Measurements from ENCODE around the gene ZDHHC24. TPM values are rescaled to one million over a fixed set of nuclear protein-coding genes. Genes with fewer than 3 reads are reported as not detected.
"Not testable (repeated sequence)": the region's sequence is repeated elsewhere in the genome, so short reads cannot be mapped to it uniquely, and the experiment has no call there.

ZDHHC24 gene
- total RNA-seq, 1 donor from 2014 or later: 12.5 TPM

DNA sequence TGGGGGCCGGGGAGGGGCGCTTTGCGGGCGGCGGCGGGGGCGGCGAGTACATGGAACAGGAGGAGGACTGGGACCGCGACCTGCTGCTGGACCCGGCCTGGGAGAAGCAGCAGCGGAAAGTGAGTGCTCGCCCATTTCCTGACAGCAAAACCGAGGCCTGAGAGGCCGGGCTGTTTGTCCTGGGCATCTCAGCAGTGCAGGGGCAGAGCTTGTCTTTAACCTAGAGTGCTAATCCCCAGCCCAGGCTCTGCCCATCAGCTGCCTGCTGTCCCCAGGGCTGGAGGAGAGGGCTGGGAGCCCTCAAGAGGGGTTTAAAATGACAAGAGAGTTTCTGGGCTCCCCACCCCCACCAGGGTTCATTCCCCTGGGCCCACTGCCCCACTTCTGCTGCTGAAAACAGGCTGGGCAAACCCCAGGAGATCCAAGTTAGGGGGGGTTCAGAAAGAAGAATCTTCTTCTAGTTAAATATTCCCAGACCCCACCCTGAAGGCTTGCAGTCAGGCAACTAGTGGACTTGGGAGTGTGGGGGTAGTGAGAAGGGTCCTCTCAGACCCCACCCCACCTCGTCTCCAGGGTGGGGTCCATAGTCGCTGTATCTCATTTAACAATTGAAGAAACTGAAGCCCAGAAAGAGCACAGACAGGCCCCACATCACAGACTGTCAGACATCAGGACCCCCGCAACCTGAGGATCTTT is 1.3 kb upstream of the ZDHHC24 start:
- intact Hi-C loops (cut with micrococcal nuclease): loop anchor here (1.0 kb wide), 3 partner anchors 46 to 130 kb away; partner anchors contain the start of genes CCDC87, CCS, DPP3 and RBM4B

DNA sequence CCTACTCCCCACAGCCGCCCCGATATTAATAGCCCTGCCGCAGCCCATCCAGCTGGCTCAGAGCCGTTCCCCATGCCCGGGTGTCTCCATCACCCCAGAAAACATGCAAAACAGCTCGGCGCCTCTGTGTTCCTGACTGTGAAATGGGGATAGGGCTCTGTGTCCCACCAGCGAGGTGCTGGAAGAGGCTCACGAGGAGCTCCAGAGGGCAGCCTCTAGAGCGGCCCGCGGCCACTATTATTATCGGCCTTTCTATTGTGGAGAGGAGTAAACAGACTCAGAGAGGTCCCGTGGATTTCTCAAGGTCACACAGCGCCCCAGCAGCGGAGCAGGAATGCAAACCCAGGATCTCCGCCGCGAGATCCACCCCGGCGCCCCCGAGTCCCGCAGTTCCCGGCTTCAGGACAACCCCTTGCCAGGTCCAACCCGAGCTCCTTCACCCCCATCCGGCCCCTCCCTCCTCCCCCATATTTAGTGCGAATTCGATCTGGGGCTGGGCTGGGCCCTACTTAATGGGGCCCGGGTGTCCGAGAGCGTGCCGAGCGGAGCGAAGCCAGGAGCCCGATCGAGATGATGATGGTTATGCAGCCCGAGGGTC is 619 bp upstream of the ZDHHC24 start, which contains the start of gene ACTN3:
TSS of gene ACTN3 (plus strand) at position 536 of the 598 bp plus-strand sequence. CDS start at position 571, 35 bp downstream.
- intact Hi-C loops (cut with micrococcal nuclease): loop anchor here (1.0 kb wide), 3 partner anchors 47 to 131 kb away; partner anchors contain the start of genes CCDC87, CCS, DPP3 and RBM4B

DNA sequence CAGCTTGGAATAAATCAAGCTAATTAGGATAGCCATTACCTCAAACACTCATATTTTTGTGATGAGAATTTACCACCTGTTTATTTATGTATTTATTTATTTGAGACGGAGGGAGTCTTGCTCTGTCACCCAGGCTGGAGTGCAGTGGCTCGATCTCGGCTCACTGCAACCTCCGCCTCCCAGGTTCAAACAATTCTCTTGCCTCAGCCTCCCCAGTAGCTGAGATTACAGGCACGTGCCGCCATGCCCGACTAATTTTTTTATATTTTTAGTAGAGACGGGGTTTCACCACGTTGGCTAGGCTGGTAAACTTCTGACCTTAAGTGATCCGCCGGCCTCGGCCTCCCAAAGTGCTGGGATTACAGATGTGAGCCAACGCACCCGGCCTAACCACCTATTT is 896 bp downstream of the ZDHHC24 start:
- intact Hi-C loops (cut with micrococcal nuclease): not testable (repeated sequence)

DNA sequence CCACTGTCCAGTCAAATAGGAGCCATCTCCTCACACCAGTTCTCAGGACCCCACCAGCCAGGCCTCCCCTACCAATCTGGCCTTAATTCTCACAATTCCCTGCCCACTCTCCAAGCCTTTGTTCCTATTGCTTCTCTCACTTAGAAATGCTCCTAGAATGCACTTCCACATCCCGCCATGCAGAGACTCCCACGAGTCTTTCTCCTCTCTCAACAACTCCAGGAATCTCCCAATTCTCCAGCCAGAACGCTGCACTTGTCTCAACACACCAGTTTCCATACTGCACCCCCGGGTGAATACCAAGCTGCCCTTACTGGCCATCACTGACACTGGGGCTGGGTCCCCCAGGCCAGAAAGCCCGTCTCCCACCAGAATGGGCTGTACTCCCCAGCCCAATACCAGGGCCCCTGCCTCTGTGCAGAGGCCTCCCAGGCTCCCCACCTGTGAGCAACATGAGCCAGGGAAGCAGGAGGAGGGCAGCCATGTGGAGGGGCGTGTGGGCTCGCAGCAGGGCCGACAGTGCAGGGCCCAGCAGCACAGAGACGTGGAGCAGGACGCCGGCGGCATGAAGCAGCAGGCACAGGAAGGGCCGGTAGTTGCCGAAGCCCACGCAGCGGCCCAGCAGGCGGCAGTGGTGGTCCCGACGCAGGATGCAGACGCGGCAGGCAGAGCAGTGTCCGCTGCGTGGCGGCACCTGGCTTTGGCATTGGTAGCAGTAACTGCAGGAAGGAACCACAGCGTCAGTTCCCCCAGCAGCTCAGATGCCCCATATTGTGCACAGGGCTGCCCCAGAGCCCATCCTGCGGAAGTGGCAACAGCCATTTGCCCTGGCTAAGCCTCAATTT is 2.4 kb downstream of the ZDHHC24 start:
- intact Hi-C loops (cut with micrococcal nuclease): no loop called here

DNA sequence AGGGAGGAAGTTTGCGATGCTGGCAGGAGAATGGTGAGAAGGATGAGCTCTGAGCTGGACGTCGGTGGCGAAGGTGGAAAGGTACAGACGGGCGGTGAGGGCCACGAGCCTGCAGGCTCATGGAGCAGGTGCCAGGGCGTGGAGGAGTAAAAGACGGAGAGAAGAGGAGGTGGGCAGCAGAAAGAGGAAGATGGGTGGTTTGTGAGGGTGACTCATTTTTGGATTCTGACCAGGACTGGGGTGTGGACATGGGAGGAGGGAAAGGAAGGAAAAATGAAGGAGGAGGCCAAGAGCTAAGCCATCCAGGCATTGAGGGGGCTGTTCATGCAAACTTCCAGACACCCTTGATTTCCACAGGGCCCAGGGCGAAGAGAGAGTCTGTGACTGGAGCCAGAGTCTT is 3.5 kb downstream of the ZDHHC24 start:
- intact Hi-C loops (cut with micrococcal nuclease): no loop called here

DNA sequence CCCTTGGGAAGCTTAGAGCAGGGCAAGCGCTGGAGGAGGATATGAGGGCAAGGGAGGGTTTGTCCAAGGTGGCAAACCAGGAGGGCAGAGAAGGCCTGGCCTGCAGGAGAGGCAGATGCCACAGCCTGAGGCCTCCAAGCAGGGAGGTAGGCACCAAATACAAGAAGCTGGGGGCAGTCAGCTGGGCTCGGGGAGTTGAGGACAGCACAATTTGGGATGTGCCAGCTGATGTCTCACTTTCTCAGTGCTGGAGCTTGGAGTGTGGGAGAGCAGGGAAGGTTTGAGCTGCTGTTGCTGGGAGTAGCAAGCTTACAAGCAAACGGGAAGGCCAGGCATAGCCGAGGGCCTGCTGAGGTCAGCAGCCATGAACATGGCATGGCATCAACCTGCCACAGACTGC is 4.0 kb downstream of the ZDHHC24 start:
- intact Hi-C loops (cut with micrococcal nuclease): no loop called here

DNA sequence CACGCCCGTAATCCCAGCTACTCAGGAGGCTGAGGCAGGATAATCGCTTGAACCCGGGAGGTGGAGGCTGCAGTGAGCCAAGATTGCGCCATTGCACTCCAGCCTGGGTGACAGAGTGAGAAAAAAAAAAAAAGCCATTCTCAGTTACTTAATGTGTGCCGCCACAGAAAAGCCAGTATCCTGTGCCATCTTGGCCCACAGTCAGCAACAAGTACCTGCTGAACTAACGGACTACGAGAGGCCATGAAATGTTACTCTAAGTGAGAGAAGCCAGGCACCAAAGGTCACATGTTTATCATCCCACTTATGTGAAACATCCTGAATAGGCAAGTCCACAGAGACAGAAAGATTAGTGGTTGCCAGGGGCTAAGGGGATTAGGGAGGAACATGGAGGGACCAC is 5.2 kb downstream of the ZDHHC24 start:
- intact Hi-C loops (cut with micrococcal nuclease): not testable (repeated sequence)

DNA sequence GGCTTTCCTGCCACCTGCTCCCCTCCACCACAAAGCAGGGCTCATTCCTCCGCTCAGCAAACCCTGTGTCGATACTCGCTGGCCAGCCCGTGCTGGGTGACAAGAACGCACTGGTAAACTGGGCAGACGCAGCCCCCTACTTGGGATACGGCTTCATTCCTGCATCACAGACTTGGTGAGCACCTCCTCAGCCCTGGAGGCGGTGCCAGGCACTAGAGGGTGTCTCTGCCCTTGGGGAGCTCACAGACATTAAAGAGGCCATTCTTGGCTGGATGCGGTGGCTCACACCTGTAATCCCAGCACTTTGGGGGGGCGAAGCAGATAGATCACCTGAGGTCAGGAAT is 6.0 kb downstream of the ZDHHC24 start:
- intact Hi-C loops (cut with micrococcal nuclease): no loop called here

DNA sequence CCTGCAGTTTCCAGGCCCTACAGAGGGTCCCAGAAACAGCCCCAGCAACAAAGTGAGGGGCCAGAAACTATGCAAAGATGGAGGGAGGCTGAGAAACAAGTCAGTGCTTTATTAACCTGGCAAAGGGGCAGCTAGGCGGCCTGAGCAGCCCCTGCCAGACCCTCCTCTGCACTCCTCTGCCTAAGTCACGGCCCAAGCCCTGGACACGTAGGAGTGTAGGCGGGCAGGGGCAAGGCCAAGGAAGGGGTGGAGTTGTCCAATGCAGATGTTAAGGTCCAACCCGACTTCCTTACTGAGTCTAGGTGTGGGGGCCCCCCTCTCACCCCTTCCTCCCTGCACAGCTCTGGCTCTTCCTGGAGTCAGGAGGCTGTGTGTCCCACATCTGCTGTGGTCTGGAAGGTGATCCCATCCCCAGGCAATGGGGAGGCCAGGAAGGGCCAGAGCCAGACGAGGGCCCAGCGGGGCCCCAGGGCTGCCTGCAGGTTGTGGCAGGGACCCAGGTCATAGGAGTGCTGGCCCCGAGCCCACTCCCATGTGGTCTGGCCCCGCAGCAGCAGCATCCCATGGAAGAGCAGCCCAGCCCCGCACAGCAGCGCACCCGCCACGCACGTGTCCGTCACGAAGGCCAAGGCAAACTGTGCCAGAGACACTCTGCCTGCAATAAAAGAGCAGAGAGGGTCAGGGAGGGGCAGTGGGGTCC is 6.5 kb downstream of the ZDHHC24 start:
- intact Hi-C loops (cut with micrococcal nuclease): no loop called here

DNA sequence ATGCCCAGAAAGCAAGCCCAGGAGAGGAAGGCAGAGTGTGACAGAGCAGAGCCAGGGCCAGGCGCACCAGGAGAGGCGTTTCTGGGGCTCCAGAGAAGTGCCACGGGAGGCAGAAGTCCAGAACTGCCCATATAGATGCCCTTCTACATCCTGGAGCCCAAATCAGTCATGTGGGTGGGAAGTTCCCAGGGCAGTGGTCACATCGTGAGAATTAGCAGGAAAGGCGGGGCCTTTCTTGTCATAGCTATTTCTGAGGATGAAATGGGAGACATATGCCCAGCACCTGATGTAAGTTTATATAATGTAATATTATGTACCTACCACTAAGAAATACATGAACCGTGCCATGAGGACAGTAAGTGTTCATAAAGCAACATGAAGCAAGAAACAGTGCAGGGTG is 13.1 kb downstream of the ZDHHC24 start:
- intact Hi-C loops (cut with micrococcal nuclease): no loop called here

DNA sequence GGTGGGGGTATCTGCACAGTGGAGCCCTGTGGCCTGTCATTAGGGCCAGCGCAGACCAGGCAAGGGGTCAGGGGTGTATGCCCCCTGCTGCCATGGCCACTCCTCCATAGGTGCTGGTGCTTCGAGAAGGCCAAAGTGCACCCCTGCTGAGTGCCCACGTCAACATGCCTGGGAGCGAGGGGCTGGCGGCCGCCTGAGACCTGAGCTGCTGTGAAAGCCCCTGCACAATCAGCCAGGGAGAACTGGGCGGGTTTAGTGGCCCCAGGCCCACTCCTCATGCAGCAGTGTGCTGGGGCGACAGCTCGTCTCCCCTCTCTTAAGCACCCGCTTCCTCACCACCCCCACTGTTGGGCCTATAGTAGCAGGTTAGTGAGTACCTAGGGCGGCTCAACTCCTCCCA is 14.0 kb downstream of the ZDHHC24 start:
- intact Hi-C loops (cut with micrococcal nuclease): no loop called here

DNA sequence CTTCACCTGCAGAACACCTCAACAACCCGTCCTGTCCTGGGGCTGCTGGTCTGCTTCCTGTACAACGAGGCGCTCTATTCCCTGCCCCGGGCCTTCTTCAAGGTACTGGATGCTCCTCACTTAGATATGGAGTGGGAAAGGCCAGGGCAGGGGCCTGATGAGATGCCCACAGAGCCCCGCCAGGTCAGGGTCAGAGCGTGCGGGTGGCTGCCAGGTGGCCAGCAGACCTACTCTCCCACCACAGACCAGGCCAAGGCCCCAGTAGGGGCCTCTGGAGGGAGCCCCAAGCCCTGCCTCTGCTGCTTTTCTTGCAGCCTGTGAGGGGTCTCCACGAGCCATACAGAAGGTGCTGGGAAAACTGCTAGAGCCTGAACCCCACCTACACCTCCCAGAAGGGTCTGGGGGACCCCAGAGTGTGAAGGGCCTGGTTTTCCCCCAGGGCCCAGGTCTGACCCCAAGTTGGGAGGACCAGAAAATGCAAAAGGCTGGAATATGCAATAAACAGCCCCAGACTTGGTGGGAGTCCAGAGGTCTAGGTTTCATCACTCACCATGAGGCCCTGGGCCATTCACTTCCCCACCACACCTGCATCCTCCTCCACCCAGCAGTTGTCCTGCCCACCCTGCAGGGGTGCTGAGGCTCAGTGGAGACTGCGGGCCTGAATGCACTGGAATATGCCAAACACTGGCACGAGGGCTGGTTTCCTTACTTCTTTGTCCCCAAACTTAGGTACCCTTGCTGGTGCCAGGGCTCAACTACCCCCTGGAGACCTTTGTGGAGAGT is 14.7 kb downstream of the ZDHHC24 start:
- intact Hi-C loops (cut with micrococcal nuclease): no loop called here

DNA sequence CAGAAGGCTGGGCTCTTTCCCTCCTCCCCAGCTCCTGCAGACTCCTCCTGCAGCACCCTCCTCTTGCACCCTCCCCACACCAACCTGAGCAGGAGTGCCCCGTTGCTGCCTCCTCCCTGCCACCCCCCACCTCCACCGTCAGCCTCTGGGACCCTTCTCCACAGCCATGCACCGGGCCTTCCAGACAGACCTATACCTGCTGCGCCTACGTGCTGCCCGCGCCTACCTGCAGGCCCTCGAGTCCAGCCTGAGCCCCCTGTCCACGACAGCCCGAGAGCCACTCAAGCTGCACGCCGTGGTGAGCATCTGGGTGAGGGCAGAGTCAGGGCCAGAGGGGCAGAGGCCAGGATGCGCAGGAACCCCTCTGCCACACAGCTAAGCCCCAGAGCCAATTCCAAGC is 16.2 kb downstream of the ZDHHC24 start:
- intact Hi-C loops (cut with micrococcal nuclease): no loop called here

DNA sequence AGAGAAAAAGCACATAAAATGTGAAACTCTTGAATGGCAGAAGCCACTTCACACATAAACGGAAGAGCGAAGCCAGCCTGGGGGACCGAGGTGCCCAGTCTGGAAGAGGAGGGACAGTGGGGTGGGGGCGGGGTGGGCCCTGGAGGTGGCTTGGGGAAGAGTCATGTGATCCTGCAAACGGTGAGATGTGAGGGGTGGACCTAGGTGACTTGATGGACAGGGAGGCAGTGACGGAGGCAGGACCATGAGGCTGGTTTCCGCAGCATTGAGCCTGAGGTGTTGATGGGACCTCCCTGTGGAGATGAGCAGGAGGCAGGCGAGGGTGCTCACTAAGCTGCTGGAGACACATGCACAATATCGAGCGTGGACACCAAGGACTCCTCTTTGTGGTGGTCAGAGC is 16.8 kb downstream of the ZDHHC24 start:
- intact Hi-C loops (cut with micrococcal nuclease): no loop called here

DNA sequence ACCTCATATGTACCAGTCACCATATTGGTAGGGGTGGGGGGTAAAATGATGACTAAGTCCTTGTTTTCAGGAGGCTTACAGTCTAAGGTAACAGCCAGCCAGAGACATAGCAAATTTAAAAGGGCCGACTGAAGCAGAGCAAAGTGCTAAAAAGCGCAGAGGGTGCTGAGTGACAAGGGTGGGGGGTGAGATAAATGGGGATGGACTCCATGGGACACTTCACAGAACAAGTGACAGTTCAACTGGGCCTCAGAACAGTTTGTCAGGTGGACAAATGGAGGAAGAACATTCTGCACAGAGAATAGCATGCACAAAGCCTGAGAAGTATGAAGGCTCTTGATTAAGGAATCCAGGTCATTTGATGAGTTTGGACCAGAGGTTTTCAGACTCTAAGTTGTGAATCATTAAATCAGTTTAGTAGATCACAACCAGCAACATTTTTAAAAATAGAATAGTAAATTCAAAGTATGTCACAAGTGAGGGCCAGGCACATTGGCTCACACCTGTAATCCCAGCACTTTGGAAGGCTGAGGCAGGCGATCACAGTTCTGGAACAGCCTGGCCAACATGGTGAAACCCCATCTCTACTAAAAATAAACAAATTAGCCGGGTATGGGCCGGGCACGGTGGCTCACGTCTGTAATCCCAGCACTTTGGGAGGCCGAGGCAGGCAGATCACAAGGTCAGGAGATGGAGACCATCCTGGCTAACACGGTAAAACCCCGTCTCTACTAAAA is 21.4 kb downstream of the ZDHHC24 start:
- intact Hi-C loops (cut with micrococcal nuclease): no loop called here

DNA sequence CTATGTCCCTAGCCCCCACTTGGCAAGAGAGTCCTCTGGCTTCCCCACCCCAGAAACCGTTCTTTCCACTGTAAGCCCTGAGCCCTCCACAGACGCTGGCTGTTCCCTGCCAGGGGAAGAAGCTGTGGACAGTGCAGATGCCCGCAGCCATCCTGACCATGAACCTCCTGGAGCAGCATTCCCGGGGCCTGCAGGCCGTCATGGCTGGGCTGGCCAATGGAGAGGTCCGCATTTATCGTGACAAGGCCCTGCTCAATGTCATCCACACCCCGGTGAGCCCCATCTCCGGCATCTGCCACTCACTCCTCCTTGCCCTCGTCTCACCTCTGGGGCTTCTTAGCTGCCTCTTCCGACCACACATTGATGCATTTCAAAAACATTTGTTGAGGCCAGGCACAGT is 22.2 kb downstream of the ZDHHC24 start:
- intact Hi-C loops (cut with micrococcal nuclease): no loop called here

DNA sequence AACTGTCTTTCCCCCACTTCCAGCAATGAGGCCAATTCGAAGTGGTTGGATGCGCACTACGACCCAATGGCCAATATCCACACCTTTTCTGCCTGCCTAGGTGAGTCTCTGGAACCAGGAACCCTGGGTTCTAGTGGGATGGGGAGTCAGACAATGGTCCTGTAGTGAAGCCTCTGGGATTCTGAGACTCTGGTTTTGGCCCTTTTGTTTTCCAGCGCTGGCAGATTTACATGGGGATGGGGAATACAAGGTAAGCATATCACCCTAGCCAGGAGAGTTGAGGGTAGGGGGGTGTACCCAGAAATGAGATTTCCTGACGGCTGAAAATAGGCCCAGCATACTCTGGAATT is 34.9 kb downstream of the ZDHHC24 start:
- intact Hi-C loops (cut with micrococcal nuclease): loop anchor here (1.0 kb wide), 1 partner anchor 31 kb away; the partner anchor contains the start of gene DPP3

DNA sequence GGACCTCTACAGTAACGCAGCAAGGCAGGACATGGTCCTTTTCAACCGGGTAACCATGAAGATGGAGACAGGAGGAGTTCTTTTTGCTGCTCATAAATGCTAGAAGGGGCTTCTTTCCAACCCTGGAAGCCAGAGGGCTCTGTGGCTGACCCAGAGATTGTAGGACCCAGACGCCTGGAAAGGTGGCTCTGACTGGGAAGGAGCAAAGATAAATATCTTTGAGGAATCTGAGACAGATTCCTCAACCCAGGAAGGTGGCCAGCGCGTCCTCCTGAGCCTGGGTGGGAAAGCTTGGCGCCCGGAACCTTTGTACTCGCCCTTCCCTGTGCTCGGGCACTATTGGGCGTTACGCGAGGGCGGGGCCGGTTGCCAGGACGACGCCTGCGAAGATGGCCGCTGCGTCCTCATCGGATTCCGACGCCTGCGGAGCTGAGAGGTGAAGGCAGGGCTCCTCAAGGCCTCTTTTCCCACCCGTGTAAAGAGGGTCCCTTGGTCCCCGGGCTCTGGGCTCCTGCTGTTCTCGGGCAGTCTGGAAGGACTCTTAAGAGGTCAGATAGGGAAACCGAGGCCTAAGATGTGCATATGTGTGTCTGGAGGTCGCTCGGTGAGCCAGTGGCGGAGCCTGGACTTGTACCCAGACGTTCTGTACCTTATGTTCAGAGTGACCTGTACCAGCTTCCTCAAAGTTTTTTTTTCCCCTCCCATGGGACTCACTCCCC is 35.4 kb downstream of the ZDHHC24 start, which contains the start of gene BBS1:
TSS of gene BBS1 (plus strand) at position 365 of the 719 bp plus-strand sequence. CDS start at position 390, 25 bp downstream.
- intact Hi-C loops (cut with micrococcal nuclease): loop anchor here (1.0 kb wide), 1 partner anchor 30 kb away; the partner anchor contains the start of gene DPP3

DNA sequence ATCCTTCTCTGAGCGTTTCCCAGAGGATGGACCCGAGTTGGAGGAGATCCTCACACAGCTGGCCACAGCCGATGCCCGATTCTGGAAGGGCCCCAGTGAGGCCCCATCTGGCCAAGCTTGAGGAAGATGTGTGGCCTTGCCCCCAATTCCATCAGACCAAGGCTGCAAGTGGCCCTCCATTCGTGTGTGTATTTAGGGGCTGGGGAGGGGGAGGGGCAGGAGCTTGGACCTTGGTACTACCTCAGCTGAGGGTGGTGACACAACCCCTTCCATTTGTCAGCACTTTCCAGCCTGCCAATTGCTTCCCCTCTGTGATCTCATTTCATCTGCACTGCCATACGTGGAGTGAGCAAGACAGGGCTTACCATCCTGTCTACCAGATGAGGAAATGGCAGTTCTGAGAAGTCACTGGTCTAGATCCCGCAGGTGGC is 36.7 kb downstream of the ZDHHC24 start:
- intact Hi-C loops (cut with micrococcal nuclease): no loop called here

Measured in T-helper 2 cell treated with Interferon-gamma antibody and Interleukin-4, amounts not matched to agents 100 ng/mL and 5 ng/mL, for 36 hours (primary cell).